HG03280 (cell line): ENCODE results near the gene ZNF217.
"Not testable (repeated sequence)": the region's sequence is repeated elsewhere in the genome, so short reads cannot be mapped to it uniquely, and the experiment has no call there.

Experiments used
- ATAC-seq: cut with Tn5 transposase; IDR thresholded peaks from one replicate; pipeline ENCODE4 v1.9.1; 2021; ENCODE audit warnings: mild to moderate bottlenecking, moderate library complexity; ENCODE audit not compliant: unreplicated experiment

ZNF217 gene

DNA sequence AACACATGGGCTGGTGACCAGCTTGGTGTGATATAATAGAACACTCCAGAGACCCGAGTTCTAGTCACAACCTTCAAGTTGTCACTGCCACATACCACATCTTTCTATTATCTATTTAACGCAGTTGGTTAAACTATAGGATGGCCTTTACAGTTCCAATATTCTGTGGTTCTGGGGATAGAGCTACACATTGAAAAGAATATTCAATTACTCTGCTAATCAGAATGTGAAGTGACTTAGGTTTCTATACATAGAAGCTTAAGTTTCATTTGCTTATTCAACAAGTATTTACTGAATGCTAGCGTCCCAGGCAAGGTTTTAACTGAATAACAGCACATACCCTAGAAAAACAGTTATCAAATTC is 9.1 kb downstream of the ZNF217 start:
- not testable (repeated sequence) for ATAC-seq

DNA sequence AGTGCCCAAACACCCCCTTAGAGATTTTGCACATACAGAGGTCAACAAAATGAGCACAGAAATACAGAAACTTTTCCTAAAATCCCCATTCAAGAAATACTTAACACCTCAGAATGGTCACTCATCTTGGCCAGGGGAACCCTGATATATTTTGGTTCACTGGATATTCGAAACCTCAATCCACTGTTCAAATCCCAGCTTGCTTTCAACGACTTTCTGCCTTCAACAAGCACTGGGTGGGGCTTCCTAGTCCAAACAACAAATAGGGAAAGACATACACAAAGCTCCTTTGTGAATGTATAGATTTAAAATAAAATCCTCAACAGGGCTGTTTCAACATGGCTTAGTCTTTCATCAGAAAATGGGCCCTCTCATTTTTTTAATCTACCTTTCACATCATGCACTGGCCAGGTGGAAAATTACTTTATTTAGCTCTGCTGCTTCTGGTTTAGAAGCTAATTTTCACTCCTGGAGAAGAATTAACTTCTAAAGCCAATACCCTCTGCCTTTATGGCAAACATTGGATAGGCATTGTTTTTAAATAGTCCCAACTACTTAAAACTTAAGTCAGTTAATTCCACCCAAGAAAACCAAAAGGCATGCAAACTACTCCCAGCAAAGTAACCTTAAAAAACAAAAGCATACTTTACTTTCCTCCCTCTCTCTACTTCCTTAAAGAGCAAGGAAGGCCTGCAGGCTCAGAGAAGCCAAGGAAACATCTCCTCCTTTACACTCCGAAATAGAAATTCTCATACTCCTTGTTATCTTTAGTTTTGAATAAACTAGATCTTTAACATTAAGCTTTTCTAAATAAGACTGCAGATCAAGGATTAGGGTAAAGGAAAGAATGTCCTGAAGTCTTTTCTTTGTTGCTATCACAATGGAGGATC is 9.7 kb downstream of the ZNF217 start:
- ATAC-seq, result not testable (repeated sequence)

DNA sequence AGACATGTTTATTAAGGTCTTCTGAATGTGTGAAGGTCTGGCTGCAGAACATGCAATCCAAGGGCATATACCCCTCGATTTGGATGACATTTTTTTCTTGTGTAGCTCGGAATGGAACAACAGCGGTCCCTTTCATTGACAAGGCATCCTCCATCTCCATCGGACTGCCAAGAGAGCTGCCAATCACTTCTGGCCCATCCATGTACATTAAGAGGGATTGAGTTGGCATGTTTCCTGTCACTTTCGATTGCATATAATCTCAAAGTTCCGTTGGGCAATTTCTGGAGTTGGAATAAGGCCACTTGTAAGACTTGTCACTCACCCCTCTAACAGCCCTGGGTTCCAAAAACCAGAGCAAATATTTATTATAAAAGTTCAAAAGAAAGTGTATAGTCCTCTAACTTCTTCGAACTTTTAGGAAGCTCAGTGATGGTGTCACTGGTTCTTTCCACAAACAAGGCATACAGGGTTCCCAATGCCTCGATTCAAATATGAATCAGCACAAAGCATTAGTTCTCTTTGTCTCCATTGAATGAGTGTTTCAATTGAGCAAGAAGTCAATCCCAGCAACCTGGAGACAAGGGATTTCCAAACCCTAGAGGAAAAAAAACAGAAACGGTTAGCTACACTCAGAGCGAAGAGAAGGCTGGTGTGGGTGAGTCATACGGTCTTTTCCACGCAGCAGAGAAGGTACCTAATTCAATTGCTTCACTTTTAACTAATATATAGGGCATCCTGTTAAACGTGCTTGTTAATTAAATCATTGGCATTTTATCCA is 10.9 kb downstream of the ZNF217 start:
- no peak for ATAC-seq

DNA sequence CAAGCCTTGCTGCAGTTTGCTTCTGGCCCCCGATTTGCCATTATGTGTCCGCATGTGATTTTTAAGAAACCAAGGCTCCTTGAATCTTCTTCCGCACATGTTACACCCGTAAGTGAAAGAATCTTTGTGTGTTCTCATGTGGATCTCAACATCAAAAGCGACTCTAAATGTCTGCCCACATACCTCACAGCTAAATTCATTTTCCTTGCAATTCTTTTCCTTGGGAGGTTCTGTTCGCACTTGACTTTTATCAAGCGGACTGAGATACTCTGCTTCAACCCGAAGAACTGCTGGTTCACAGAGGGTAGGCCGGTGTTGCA is 11.4 kb downstream of the ZNF217 start:
- ATAC-seq, result no peak

DNA sequence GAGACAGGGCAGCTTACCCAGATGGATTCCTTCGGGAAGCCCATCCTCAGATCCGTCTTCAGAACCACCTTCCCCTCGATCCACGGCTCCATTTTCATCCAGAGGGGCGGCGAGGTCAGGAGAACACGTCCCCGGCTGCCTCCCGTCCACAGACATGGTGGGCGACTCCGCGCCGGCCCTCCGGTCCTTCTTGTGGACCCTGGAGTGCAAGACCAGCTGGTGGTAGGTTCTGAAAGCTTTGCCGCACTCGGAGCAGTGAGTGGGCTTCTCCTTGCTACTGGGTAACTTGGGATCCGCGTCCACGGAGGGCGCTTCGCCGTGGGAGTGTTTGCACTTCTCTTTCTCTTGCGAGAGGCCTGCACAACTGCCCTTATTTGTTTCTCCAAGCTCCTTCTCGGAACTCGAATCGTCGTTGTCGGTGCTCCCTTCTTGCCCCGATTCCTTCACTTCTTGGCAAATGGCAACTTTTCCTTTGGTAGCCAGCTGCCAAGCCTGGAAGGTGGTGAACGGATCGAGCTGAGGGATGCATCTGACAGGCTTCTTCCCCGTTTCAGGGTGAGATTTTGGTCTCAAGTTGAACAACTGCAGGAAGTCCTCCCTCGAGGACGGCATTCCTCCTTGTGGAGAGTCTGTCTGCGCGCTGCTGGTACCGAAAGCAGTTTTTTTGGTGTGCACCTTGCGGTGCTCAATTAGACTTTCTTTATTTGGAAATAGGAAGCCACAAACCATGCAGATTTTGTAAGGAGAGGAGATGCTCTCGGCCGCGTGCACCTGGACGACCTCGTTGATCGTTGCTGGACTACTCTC is 12.0 kb downstream of the ZNF217 start:
- no peak for ATAC-seq

DNA sequence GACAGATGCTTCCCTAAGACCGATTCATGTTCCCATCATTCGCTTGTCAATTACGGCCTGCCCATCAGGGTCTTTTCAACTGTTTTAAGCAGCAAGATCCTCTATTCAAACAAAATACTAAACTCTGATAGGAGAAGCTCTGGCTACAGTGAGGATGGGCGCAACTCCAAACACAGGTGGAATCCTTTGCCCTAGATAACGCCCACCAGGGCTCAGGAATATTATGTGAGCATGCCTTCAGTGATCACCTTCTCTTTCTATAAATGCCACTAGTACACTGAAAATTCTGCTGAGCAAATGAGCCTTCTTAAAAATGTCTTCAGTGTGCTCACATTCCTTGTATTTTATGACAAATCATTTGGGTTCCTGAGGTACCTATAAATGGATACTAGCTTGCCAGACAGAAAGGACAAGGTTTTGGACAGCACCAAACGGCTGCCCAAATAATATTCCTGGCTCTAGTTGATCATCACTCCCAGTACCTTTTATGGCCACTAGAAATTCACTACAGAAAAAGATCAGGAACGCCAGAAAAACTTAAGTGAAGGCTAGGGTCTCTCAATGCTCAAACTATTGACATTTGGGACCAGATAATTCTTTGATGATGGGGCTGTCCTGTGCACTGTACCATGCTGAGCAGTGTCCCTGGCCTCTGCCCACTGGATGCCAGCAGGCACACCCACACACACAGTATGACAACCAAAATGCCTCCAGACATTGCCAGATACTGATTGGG is 13.1 kb downstream of the ZNF217 start:
- ATAC-seq, result no peak

DNA sequence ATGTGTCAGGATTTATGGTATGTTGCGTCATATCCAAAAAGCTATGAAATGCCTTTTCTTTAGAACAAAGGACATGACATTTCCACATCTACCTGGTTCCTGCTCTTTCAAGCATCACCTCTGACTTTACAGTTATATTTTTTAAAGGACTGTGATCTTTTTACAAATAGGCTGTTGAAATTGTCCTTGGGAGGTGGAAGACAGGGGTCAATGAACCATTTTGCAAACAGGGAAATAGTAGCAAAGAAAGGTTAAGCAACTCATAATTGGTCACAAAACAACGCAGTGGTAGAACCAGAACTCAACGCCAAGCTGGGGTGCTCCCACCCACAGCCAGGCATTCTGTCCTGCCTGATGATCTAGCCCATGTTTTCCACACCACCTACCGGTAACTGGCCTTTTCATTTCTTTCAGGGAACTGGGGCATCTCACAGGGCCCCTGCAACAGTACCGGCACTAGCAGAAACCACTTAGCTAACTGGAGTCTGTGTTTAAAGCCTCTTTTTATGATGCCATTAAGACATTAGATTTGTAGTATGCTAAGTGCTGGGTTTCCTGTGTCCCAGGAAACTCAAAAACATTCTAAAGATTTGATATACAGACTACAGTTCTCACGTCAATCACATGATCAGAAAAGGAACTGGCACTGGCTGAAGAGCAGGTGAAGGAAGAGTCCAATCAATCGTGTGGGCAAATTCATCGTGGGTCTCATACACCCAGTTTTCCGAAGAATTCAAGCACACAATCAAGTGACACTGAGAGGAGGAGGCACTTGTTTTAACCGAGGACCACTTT is 13.9 kb downstream of the ZNF217 start:
- ATAC-seq, result no peak

DNA sequence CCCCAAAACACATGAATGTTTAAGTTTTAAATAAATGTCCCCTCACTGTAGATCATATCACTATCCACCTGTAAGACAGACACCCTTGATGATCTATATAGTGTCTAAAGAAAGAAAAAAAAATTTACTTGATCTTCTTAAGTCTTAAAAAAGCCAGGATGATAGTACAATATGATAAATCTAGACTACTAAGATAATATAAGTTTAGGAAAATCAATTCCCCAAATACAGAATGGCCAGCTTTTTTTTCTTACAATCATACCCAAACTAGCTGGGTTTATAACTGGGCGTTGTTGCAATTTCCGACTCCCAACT is 14.4 kb downstream of the ZNF217 start:
- ATAC-seq, result no peak

DNA sequence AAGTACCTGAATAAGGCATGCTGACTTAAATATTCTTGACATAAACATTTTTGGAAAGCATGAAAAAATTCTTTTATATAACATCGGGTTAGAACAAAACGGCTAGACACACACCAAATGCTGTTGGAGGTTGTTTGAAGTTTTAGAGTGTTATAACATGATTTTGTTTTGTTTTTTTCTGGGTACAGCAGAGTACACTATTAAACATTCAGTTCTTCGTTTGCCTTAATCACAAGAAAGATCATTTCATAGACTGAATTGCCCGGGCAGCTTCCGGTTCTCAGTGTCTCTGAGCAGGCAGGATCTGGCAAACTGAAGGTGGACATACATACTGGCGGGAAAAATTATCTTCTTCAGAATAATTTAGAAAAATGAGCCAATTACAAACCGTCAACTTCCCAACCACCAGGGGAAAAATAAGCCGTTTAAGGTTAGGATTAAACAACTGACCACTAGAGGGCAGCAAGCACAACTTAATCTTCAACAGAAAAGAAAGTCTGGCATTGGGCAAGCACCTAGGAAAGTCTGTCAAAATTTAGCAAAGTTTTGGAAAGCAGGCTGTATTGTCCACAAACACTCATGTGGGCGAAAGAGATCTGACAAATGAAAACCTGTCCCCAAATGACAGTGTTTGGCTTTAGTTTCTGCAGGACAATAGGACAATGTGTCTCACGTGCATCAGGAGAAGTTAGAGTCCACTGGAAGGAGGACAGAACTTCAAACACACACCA is 15.0 kb downstream of the ZNF217 start:
- ATAC-seq, result peak; percentile 36

DNA sequence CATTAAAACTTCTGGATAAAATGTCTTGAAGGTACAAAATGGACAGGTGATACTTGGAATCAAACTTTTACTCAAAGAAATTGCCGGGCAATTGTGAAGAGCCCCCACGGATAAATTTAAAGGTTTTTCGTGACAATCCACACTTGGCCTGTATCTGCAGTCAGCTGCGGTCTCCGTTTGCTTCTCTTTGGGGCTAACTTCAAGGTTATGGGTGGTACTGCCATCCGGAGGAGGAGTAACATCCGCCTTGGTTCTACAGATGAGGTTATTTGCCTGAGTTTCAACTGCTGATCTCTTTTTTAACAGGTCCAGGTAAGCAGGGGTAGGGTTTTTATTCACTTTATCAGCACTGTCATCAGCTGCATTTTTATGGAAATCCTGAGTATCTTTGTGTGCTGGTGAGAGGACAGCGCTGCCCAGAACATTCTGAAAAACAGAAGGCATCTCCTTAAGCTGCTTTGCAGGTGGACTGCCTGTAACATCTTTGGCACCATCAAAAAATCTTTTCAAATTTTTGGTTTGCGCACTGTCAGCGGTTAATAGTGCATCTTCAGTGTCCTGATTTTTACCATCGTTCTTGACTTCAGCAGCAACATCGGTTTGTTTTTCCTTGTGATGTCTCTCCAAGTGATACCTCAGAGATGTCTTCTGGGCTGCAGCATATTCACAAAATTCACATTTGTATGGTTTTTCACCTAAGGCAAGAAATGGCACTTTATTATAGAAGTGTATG is 16.9 kb downstream of the ZNF217 start:
- no peak for ATAC-seq

DNA sequence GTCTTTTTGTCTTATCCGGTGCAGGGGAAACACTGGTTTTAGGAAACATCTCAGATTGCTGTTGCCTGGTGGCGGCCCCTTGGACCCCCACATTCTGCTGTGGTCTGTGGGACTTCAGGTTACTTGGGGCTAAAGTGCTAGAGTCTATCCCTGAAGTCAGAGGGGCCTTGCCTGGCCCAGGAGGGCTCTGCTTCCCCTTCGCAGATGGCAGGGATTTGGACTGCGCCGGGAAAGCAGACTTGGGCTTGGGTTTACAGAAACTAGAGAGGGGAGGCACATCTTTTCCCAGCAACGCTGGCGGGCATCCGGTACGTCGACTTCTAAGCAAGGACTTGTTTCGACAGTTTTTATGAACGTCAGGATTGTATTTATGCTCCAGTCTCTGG is 17.5 kb downstream of the ZNF217 start:
- ATAC-seq, result no peak

DNA sequence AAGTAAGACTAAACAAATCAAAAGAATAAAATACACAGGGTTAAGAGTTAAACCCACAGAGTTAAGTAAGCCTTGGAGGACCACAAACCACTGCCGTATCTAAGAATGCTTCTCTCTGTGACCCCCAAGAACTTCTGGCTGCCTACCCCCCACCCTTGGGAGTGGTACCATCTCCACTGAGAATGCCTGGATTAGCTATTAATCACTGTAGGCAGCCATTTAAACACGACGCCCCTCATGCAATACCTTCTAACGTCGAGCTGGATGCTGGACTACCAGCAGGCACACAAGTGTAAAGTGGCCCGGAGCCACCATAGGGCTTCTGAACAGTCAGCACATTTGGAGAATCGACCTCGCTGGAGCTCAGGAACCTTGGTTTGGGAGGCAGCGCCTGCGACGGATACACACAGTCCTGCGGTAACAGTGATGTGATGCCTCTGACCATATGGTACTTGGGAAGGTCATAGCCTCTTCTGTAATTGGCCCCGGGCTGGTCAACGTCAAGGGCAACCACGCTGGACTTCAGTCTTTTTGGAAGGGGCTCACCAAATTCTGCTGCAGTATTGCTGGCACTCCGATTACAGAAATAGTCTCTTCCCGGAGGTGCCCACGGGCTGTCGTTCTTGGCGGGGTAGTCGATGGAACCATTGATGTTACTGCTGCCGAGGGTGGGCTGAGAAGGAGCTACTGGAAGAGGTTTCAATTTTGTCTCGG is 18.0 kb downstream of the ZNF217 start:
- no peak for ATAC-seq

DNA sequence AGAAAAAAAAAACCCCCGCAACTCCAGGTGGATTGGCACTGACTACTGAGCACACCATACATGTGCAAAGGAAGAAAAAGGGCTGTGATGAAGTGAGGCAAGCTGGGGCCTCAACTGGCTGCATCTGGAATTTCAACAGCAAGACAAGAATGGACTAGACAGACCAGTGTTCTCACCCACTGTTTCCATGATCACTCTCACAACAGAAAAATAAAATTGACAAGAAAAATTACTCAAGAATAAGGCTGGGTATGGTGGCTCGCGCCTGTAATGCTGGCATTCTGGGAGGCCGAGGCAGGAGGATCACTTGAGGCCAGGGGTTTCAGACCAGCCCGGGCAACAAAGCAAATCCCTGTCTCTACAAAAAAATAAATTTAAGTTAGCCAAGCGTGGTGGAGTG is 18.8 kb downstream of the ZNF217 start:
- ATAC-seq, result no peak

DNA sequence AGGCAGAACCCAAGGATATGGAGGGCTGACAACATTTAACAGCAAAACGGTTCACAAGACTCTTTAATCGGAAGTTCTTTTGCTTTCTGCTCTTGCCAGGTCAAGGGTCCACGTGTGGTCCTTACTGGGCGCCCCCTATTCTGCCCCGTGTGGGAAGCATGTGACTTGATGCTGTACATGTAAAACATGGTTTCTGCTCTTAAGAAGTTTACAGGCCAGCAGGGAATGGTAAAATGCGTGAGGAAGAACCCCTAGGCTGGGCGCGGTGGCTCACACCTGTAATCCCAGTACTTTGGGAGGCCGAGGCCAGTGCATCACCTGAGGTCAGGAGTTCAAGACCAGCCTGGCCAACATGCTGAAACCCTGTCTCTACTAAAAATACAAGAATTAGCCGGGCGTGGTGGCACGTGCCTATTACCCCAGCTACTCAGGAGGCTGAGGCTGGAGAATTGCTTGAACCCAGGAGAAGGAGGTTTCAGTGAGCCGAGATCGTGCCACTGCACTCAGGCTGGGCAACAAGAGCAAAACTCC is 19.3 kb downstream of the ZNF217 start:
- no peak for ATAC-seq

DNA sequence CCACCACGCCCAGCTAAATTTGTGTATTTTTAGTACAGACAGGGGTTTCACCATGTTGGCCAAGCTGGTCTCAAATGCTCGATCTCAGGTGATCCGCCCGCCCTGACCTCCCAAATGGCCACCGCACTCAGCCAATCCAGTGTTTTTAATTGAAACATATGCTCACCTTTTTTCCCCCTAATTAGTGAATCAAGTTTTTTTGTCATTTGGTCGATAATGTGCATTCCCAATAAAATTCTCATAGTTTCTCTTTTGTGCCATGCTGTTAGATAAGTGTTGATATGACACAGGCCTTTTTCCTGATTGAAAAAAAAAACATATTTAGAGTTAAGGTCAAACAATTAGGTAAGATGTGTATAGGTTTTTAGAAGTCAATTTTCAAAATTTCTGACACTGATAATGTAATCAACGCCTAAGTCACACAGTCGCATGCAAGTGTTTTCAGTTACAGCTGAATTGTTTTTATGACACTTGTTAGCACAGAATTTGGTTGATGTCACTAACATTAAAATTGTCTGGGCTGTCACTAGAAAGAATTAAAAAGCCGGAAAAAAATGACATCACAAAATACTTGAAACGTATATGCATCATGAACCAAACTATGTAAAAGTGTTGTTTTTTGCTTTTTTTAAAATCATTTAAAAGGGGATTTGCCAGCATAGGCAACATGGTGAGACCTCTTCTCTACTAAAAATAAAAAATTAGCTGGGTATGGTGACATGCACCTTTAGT is 21.9 kb downstream of the ZNF217 start:
- ATAC-seq, result no peak

DNA sequence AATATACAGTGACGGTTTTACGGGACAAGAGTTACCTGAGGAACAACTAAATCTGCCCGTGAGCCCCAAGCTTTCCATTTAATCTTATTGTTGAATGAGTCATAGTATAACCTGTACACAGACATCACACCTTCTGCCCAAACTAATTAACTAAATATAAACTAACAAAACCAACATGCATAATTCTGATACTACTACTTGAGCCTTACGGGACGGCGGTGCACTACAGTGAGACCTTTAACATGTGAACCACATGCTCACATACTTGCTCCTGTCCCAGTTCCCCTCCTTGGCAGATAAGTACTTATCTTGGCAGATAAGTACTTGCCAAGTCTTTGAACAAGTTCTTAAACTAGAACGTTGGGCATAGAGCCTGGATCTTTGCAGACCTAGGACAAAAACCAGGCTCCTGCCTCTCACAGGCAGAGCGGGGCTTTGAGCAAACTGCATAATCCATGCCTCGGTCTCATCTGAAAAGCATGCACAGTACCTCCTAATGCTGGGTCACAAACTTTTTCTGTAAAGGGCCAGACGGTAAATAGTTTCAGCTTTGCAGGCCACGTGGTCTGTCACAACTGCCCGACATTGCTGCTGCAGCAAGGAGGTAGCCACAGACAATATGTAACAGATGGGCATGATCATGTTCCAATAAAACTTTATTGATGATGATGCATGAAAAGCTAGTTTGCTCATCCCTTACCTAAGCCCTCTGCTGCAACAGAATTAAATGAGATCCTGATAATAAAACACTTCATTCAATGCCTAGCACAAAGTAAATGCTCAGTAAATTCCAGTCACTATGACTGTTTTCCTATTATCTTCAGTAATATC is 23.0 kb downstream of the ZNF217 start:
- ATAC-seq, result no peak
